HEK293T (cell line): Measurements from ENCODE around the gene RELA.
A peak's percentile ranks its signal among the peaks of the same experiment; 100 is the strongest.

Experiments
- CTCF ChIA-PET: fragments of 350-600 bp; formaldehyde crosslinking; extraction: SDS; loops from one replicate; lab custom pipeline; 2021; ENCODE audit warnings: antibody characterized with exemption, inconsistent platforms; lab: Yijun Ruan, JAX
- POLR2A ChIA-PET: fragments of 350-600 bp; formaldehyde crosslinking; extraction: SDS; loops from one replicate; lab custom pipeline; 2020; ENCODE audit warnings: antibody characterized with exemption, inconsistent platforms; lab: Yijun Ruan, JAX
- DNase-seq: peaks from one replicate; pipeline ENCODE4 v3.0.0; 2012; ENCODE audit warnings: mixed read lengths; ENCODE audit errors: extremely low spot score
- ARNT ChIP-seq: fragments of 450-650 bp; IDR thresholded peaks from 2 replicates; pipeline ENCODE4 v1.6.1; 2017; ENCODE audit warnings: mild to moderate bottlenecking
- BHLHE40 ChIP-seq: fragments of 450-650 bp; IDR thresholded peaks from 2 replicates; pipeline ENCODE4 v1.6.1; 2016; ENCODE audit warnings: mild to moderate bottlenecking, moderate library complexity, borderline replicate concordance
- CTBP1 ChIP-seq: fragments of 450-650 bp; IDR thresholded peaks from 2 replicates; pipeline ENCODE4 v1.6.1; 2016; ENCODE audit warnings: borderline replicate concordance
- ELF4 ChIP-seq: fragments of 450-650 bp; IDR thresholded peaks from 2 replicates; pipeline ENCODE4 v1.6.1; 2017; ENCODE audit warnings: antibody characterized with exemption
- FOXA1 ChIP-seq: fragments of 450-650 bp; IDR thresholded peaks from 2 replicates; pipeline ENCODE4 v1.6.1; 2016; ENCODE audit warnings: mild to moderate bottlenecking
- FOXK2 ChIP-seq: fragments of 450-650 bp; IDR thresholded peaks from 2 replicates; pipeline ENCODE4 v1.6.1; 2016; ENCODE audit warnings: mild to moderate bottlenecking
- FOXM1 ChIP-seq: fragments of 450-650 bp; IDR thresholded peaks from 2 replicates; pipeline ENCODE4 v1.6.1; 2017; ENCODE audit warnings: mild to moderate bottlenecking, borderline replicate concordance
- HDGF ChIP-seq: fragments of 450-650 bp; IDR thresholded peaks from 2 replicates; pipeline ENCODE4 v1.6.1; 2017; ENCODE audit warnings: antibody characterized with exemption, borderline replicate concordance
- L3MBTL2 ChIP-seq: fragments of 450-650 bp; conservative IDR thresholded peaks from 2 replicates; pipeline ENCODE4 v1.6.1; 2016; ENCODE audit warnings: mild to moderate bottlenecking
- LEF1 ChIP-seq: fragments of 450-650 bp; IDR thresholded peaks from 2 replicates; pipeline ENCODE4 v1.6.1; 2017; ENCODE audit warnings: mild to moderate bottlenecking, borderline replicate concordance
- NFRKB ChIP-seq: fragments of 450-650 bp; IDR thresholded peaks from 2 replicates; pipeline ENCODE4 v1.6.1; 2016; ENCODE audit warnings: mild to moderate bottlenecking, moderate library complexity
- SP1 ChIP-seq: fragments of 450-650 bp; IDR thresholded peaks from 2 replicates; pipeline ENCODE4 v1.6.1; 2017
- SUZ12 ChIP-seq: fragments of 450-650 bp; IDR thresholded peaks from 2 replicates; pipeline ENCODE4 v1.6.1; 2016; ENCODE audit warnings: mild to moderate bottlenecking
- TARDBP ChIP-seq: fragments of 450-650 bp; IDR thresholded peaks from 2 replicates; pipeline ENCODE4 v1.6.1; 2016
- ZNF384 ChIP-seq: fragments of 450-650 bp; IDR thresholded peaks from 2 replicates; pipeline ENCODE4 v1.6.1; 2016
- TF ChIP-seq, protein P1 (sequence below): fragments of 450-650 bp; IDR thresholded peaks from 2 replicates; pipeline ENCODE4 v1.6.1; 2016

RELA gene

GRCh38 chr11:65616575-65617001, 46.1 kb downstream of the RELA start:
- ChIA-PET CTCF (interaction anchor here (1.3 kb wide), 1 partner anchor 9 kb away, joined by 6 read pairs; no protein-coding TSS in a partner anchor), POLR2A (interaction anchor here (1.3 to 2.4 kb wide), 2 partner anchors 16 to 21 kb away, joined by 5 to 6 read pairs; partner anchors contain the start of gene SIPA1)
- no peak for TF ChIP-seq SP1
- no peak for TF ChIP-seq NFRKB
- TF ChIP-seq FOXK2, result no peak
- no peak for TF ChIP-seq ARNT
- no peak for TF ChIP-seq ZNF384
- TF ChIP-seq L3MBTL2, result no peak
- no peak for TF ChIP-seq HDGF
- no peak for TF ChIP-seq SUZ12
- TF ChIP-seq FOXA1, result no peak
- TF ChIP-seq LEF1, result no peak
- TF ChIP-seq ELF4, result no peak
- no peak for TF ChIP-seq TARDBP
- TF ChIP-seq BHLHE40, result no peak
- no peak for TF ChIP-seq FOXM1
- TF ChIP-seq CTBP1, result no peak
- TF ChIP-seq, protein P1, sequence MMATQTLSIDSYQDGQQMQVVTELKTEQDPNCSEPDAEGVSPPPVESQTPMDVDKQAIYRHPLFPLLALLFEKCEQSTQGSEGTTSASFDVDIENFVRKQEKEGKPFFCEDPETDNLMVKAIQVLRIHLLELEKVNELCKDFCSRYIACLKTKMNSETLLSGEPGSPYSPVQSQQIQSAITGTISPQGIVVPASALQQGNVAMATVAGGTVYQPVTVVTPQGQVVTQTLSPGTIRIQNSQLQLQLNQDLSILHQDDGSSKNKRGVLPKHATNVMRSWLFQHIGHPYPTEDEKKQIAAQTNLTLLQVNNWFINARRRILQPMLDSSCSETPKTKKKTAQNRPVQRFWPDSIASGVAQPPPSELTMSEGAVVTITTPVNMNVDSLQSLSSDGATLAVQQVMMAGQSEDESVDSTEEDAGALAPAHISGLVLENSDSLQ, result no peak
- no peak for DNase-seq

DNA sequence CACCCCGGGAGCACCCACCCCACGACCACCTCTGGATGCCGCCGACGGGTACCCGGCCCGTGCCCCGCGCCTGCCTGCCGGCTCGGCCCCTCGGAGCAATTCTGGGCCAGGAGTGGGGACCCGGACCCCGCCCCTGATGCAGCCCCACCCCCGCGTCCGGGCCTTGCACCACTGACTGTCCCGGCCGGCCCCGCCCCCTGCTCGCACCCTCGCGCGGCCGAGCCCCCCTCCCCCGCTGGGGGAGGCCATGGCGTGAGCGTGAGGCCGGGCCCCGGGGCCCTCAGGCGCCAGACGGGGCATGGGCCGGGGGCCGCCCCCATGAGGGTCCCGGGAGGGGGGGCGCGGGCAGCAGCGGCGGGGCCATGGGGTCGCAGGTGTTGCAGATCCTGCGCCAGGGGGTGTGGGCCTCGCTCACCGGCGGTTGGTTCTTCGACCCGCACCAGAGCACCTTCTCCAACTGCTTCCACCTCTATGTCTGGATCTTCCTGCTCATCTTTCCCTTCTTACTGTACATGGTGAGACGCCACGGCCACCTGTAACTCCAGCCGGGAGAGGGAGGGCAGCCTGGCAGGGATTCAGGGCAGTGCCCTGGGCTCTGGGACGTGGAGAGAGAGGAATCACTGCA, 46.7 kb downstream of the RELA start:
- POLR2A ChIA-PET, result interaction anchor here (1.0 to 2.5 kb wide), 15 partner anchors 10 to 244 kb away, joined by 3 to 19 read pairs (median 6); partner anchors contain the start of genes FAM89B, KAT5, KCNK7 and MUS81

DNA sequence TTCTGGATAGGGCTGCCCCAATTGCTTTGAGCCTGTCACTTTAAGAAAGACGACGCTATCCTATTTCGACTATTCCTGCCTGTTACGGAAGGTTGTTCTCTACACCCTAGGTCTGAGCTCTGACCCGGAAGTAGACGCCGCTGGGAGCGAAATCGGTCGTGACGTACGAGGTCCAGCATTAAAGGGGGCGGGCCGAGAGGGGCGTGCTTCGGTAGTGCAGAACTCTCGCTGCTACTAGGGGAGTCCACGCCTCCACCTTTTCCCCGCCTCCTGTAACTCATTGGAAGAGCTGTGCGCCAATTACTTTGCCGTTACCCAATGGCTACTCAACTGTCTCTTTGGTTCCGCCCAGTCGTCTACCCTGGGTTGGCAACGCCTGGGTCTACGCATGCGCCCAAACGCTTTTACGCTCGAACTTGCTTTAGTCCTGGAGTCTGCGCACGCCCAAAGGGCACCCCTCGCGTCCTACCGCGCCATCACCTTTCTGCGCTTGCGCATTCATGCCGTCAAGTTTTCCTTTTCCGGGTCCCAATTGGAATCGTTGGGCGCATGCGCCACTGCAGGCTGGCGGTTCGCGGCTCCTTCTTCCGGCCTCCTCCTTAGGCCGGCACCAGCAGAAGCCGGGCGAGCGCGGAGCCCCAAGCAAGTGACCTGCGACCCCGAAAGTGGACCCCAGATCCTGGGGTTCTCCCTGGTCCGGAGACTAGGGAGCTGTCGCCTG, 47.3 kb downstream of the RELA start, which contains the start of gene PCNX3:
TSS of gene PCNX3 (plus strand) at position 548 of the 721 bp plus-strand sequence. CDS start 536 bp downstream, outside the sequence.
- peak; percentile 85 for TF ChIP-seq ELF4
- TF ChIP-seq FOXK2, result no peak
- TF ChIP-seq FOXM1, result peak; percentile 93
- TF ChIP-seq, protein P1, result peak; percentile 100
- peak; percentile 100 for DNase-seq
- POLR2A ChIA-PET, result interaction anchor here (0.6 to 2.5 kb wide), 30 partner anchors 8 to 387 kb away, joined by 3 to 19 read pairs (median 4); partner anchors contain the start of genes BANF1, CCDC85B, EIF1AD and FAM89B
- CTCF ChIA-PET, result interaction anchor here (0.5 to 2.3 kb wide), 3 partner anchors 21 to 893 kb away, joined by 3 to 7 read pairs (median 3); no protein-coding TSS in a partner anchor

More for the DNA sequence above, 46.7 kb downstream of the RELA start:
- CTCF ChIA-PET, result no interaction called here
- TF ChIP-seq TARDBP (no peak), SUZ12 (no peak), FOXK2 (no peak), L3MBTL2 (no peak), CTBP1 (no peak), ZNF384 (no peak), NFRKB (no peak), ELF4 (no peak), LEF1 (no peak), FOXM1 (no peak), SP1 (no peak), FOXA1 (no peak), HDGF (no peak), ARNT (no peak)
- TF ChIP-seq, protein P1, result no peak
- DNase-seq, result peak; percentile 67

- CTCF ChIA-PET, result interaction anchor here (1.0 to 2.3 kb wide), 2 partner anchors 19 to 167 kb away, joined by 3 to 7 read pairs; no protein-coding TSS in a partner anchor
- DNase-seq, result no peak
- POLR2A ChIA-PET, result interaction anchor here (0.7 to 2.5 kb wide), 7 partner anchors 9 to 135 kb away, joined by 3 to 19 read pairs (median 3); partner anchors contain the start of genes EHBP1L1, KCNK7, RELA and ZNRD2
- no peak for TF ChIP-seq FOXA1
- no peak for TF ChIP-seq BHLHE40
- no peak for TF ChIP-seq LEF1
- no peak for TF ChIP-seq SP1
- TF ChIP-seq, protein P1, result no peak
- no peak for TF ChIP-seq HDGF
- TF ChIP-seq ELF4, result no peak
- no peak for TF ChIP-seq SUZ12
- TF ChIP-seq CTBP1, result no peak
- TF ChIP-seq FOXM1, result no peak
- no peak for TF ChIP-seq ZNF384
- no peak for TF ChIP-seq ARNT
- TF ChIP-seq FOXK2, result no peak
Observed at GRCh38 chr11:65613091-65613928, 49.4 kb downstream of the RELA start.
